Neural cell (in vitro differentiated cells): ENCODE measurements around the gene NCAPD2.

Experiments
- CTCF ChIP-seq: fragments of 450-650 bp; IDR thresholded peaks from 2 replicates; pipeline ENCODE4 v1.5.1; 2014; ENCODE audit warnings: antibody characterized with exemption, mild to moderate bottlenecking, moderate library complexity; ENCODE audit not compliant: poor library complexity, severe bottlenecking
- EP300 ChIP-seq: fragments of 450-650 bp; conservative IDR thresholded peaks from 2 replicates; pipeline ENCODE4 v1.6.1; 2014; ENCODE audit warnings: antibody characterized with exemption, mild to moderate bottlenecking, moderate library complexity; ENCODE audit not compliant: poor library complexity, severe bottlenecking
- POLR2AphosphoS5 ChIP-seq: IDR thresholded peaks from 2 replicates; pipeline ENCODE4 v1.6.1; 2012
- RAD21 ChIP-seq: fragments of 450-650 bp; conservative IDR thresholded peaks from 2 replicates; pipeline ENCODE4 v1.6.1; 2014; ENCODE audit warnings: antibody characterized with exemption, mild to moderate bottlenecking, moderate library complexity

- no peak for TF ChIP-seq EP300
- TF ChIP-seq CTCF, result no peak
- no peak for TF ChIP-seq RAD21
- no peak for TF ChIP-seq POLR2AphosphoS5
Measured at GRCh38 chr12:6494968-6495367, 1.1 kb downstream of the NCAPD2 start.
